ENCODE results near the gene GJB4. TPM values are rescaled to one million over a fixed set of nuclear protein-coding genes. Genes with fewer than 3 reads are reported as not detected.

GJB4 gene
- total and polyA plus RNA-seq, 4 donors, result not detected

DNA sequence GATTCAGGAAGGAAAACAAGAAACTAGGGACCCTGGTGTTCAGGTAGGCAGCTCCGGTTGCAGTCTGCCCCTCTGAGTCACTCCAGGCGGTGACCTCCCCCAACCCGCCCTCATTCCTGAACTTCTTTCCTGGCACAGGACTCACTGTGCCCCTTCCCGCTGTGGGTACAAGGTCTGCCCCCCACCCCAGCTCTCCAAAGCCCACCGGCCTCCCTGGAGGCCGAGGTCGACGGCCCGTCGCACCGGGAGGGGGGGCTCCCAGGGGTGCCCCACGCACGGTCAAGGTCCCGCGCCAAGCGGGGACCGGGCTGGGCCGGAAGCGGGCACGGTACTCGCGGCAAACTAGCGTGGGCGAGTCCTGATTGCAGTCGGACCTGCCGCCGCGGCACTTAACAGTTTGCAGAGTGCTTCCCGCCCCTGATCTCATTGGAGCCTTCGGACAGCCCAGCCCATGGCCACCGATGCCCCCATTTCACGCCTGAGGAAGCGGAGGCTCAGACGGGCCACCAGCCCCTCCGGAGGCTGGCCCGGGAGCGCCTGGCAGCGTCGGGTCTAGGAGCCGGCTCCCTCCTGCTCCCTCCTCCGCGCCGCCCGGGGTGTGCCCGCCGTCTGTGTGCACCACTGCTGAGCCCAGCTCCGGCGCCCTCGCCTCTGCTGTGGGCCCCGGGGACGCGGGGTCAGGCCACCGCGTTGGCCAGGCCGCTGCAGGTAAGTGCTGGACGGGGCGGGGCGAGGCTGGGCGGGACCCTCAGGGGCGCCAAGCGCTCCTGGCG, 21.7 kb downstream of the GJB4 start, which contains the start of gene GJB3:
Gene GJB3 (plus strand): TSS at position 144 of the 773 bp plus-strand sequence. CDS start 3,549 bp downstream, outside the sequence.
- H3K9me3 ChIP-seq (ENCODE audit: control insufficient read depth in 4 of 4, low read length in 3 of 4), result no peaks in the 10 kb centered on the region
- no peak within 1 kb of the TSS for H3K27ac ChIP-seq (ENCODE audit: low read depth in 1 of 2, low read length in 2 of 2)
- peak within 1 kb of the TSS; percentile 9 to 56 (median 47) for H3K4me3 ChIP-seq (ENCODE audit: low read depth in 1 of 3, low read length in 3 of 3)
- H3K4me1 ChIP-seq (ENCODE audit: control insufficient read depth in 4 of 4, insufficient read depth in 4 of 4, low read length in 3 of 4), result peaks cover 10 to 34% (median 23%) of the 10 kb centered on the region in 4 donors
- DNase-seq (ENCODE audit: low spot score), result no peak
- H3K9ac ChIP-seq (ENCODE audit: low read depth in 1 of 2, low read length in 2 of 2), result no peak within 1 kb of the TSS
- H3K27me3 ChIP-seq (ENCODE audit: control insufficient read depth in 4 of 4, insufficient read depth in 4 of 4, low read length in 3 of 4), result no peaks in the 10 kb centered on the region
- TF ChIP-seq RAD21 (IDR thresholded peaks at IDR 0.05), result no peak
- TF ChIP-seq HNF4G (IDR thresholded peaks at IDR 0.05), result no peak
- no peak for TF ChIP-seq GABPA (IDR thresholded peaks at IDR 0.05 in 1 of 2, conservative IDR thresholded peaks at IDR 0.05 in 1 of 2)
- TF ChIP-seq RXRA (IDR thresholded peaks at IDR 0.05), result no peak
- TF ChIP-seq, protein P1, sequence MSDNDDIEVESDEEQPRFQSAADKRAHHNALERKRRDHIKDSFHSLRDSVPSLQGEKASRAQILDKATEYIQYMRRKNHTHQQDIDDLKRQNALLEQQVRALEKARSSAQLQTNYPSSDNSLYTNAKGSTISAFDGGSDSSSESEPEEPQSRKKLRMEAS (IDR thresholded peaks at IDR 0.05), result no peak
- no peak for TF ChIP-seq SP1 (IDR thresholded peaks at IDR 0.05)
- no peak for TF ChIP-seq TAF1 (conservative IDR thresholded peaks at IDR 0.05)
- no peak for TF ChIP-seq YY1 (IDR thresholded peaks at IDR 0.05)
- TF ChIP-seq JUND (IDR thresholded peaks at IDR 0.05), result no peak
- no peak for TF ChIP-seq FOXA1 (IDR thresholded peaks at IDR 0.05)
- TF ChIP-seq HNF4A (conservative IDR thresholded peaks at IDR 0.05), result no peak
- TF ChIP-seq, protein P2, sequence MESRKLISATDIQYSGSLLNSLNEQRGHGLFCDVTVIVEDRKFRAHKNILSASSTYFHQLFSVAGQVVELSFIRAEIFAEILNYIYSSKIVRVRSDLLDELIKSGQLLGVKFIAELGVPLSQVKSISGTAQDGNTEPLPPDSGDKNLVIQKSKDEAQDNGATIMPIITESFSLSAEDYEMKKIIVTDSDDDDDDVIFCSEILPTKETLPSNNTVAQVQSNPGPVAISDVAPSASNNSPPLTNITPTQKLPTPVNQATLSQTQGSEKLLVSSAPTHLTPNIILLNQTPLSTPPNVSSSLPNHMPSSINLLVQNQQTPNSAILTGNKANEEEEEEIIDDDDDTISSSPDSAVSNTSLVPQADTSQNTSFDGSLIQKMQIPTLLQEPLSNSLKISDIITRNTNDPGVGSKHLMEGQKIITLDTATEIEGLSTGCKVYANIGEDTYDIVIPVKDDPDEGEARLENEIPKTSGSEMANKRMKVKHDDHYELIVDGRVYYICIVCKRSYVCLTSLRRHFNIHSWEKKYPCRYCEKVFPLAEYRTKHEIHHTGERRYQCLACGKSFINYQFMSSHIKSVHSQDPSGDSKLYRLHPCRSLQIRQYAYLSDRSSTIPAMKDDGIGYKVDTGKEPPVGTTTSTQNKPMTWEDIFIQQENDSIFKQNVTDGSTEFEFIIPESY (IDR thresholded peaks at IDR 0.05), result no peak
- no peak for TF ChIP-seq EGR1 (IDR thresholded peaks at IDR 0.05; ENCODE audit: low read depth in 2 of 2)
- TF ChIP-seq, protein P3, sequence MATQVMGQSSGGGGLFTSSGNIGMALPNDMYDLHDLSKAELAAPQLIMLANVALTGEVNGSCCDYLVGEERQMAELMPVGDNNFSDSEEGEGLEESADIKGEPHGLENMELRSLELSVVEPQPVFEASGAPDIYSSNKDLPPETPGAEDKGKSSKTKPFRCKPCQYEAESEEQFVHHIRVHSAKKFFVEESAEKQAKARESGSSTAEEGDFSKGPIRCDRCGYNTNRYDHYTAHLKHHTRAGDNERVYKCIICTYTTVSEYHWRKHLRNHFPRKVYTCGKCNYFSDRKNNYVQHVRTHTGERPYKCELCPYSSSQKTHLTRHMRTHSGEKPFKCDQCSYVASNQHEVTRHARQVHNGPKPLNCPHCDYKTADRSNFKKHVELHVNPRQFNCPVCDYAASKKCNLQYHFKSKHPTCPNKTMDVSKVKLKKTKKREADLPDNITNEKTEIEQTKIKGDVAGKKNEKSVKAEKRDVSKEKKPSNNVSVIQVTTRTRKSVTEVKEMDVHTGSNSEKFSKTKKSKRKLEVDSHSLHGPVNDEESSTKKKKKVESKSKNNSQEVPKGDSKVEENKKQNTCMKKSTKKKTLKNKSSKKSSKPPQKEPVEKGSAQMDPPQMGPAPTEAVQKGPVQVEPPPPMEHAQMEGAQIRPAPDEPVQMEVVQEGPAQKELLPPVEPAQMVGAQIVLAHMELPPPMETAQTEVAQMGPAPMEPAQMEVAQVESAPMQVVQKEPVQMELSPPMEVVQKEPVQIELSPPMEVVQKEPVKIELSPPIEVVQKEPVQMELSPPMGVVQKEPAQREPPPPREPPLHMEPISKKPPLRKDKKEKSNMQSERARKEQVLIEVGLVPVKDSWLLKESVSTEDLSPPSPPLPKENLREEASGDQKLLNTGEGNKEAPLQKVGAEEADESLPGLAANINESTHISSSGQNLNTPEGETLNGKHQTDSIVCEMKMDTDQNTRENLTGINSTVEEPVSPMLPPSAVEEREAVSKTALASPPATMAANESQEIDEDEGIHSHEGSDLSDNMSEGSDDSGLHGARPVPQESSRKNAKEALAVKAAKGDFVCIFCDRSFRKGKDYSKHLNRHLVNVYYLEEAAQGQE (IDR thresholded peaks at IDR 0.05), result no peak
- TF ChIP-seq, protein P4, sequence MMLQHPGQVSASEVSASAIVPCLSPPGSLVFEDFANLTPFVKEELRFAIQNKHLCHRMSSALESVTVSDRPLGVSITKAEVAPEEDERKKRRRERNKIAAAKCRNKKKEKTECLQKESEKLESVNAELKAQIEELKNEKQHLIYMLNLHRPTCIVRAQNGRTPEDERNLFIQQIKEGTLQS (IDR thresholded peaks at IDR 0.05), result no peak
- TF ChIP-seq NR2F2 (IDR thresholded peaks at IDR 0.05), result no peak
- H3K36me3 ChIP-seq (ENCODE audit: control insufficient read depth in 4 of 4, insufficient read depth in 3 of 4, low read depth in 1 of 4, low read length in 3 of 4), result no peaks in the 10 kb centered on the region
- 4% methylated on average over 62 of the region's 62 CpGs for WGBS

DNA sequence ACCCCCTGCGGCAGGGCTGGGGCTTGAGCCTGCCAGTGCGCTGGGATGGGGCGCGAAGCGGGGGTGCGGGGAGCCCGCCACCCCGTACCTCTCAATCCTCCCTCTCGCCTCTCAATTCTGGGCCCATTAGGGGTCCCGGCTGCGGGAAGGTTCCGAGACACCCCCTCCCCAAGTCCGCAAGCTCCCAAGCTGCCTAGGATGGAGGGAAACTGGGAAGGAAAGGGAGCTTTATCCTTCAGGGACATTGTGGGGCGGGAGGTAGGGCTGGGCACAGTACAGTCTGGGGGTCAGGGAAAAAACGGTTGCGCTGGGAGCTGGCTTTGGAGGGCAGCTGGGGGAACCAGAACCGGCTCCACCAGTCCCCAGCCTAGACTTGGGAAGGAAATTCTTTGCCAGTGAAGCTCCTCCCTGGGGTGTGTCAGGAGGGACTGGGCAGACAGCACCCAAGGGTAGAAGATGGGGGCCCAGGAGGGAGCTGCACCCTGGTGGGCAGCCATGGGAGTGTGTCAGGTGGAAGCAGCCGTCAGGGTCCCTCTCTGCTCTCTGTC, 22.4 kb downstream of the GJB4 start:
- H3K9me3 ChIP-seq (ENCODE audit: control insufficient read depth in 4 of 4, low read length in 3 of 4), result no peaks in the 10 kb centered on the region
- DNase-seq (ENCODE audit: low spot score), result no peak
- H3K27me3 ChIP-seq (ENCODE audit: control insufficient read depth in 4 of 4, insufficient read depth in 4 of 4, low read length in 3 of 4), result no peaks in the 10 kb centered on the region
- no peaks in the 10 kb centered on the region for H3K36me3 ChIP-seq (ENCODE audit: control insufficient read depth in 4 of 4, insufficient read depth in 3 of 4, low read depth in 1 of 4, low read length in 3 of 4)
- 13% methylated on average over 18 of the region's 18 CpGs for WGBS
- no peak overlapping the region for H3K27ac ChIP-seq (ENCODE audit: low read depth in 1 of 2, low read length in 2 of 2)
- no peak overlapping the region for H3K9ac ChIP-seq (ENCODE audit: low read depth in 1 of 2, low read length in 2 of 2)
- H3K4me3 ChIP-seq (ENCODE audit: low read depth in 1 of 3, low read length in 3 of 3), result peak overlapping the region; percentile 9 to 56 (median 47)
- H3K4me1 ChIP-seq (ENCODE audit: control insufficient read depth in 4 of 4, insufficient read depth in 4 of 4, low read length in 3 of 4), result peaks cover 11 to 40% (median 27%) of the 10 kb centered on the region in 4 donors
- no peak for TF ChIP-seq TAF1 (conservative IDR thresholded peaks at IDR 0.05)
- TF ChIP-seq RAD21 (IDR thresholded peaks at IDR 0.05), result no peak
- no peak for TF ChIP-seq EGR1 (IDR thresholded peaks at IDR 0.05; ENCODE audit: low read depth in 2 of 2)
- TF ChIP-seq, protein P4 (IDR thresholded peaks at IDR 0.05), result no peak
- no peak for TF ChIP-seq GABPA (IDR thresholded peaks at IDR 0.05 in 1 of 2, conservative IDR thresholded peaks at IDR 0.05 in 1 of 2)
- no peak for TF ChIP-seq NR2F2 (IDR thresholded peaks at IDR 0.05)
- TF ChIP-seq HNF4A (conservative IDR thresholded peaks at IDR 0.05), result no peak
- no peak for TF ChIP-seq YY1 (IDR thresholded peaks at IDR 0.05)
